HEK293T (cell line): ENCODE results near the gene LHB.
"Not testable (repeated sequence)": the region's sequence is repeated elsewhere in the genome, so short reads cannot be mapped to it uniquely, and the experiment has no call there.

Experiments
- FOXA1 ChIP-seq: fragments of 450-650 bp; IDR thresholded peaks from 2 replicates; pipeline ENCODE4 v1.6.1; 2016; ENCODE audit warnings: mild to moderate bottlenecking
- FOXK2 ChIP-seq: fragments of 450-650 bp; IDR thresholded peaks from 2 replicates; pipeline ENCODE4 v1.6.1; 2016; ENCODE audit warnings: mild to moderate bottlenecking
- HDGF ChIP-seq: fragments of 450-650 bp; IDR thresholded peaks from 2 replicates; pipeline ENCODE4 v1.6.1; 2017; ENCODE audit warnings: antibody characterized with exemption, borderline replicate concordance
- L3MBTL2 ChIP-seq: fragments of 450-650 bp; conservative IDR thresholded peaks from 2 replicates; pipeline ENCODE4 v1.6.1; 2016; ENCODE audit warnings: mild to moderate bottlenecking
- LEF1 ChIP-seq: fragments of 450-650 bp; IDR thresholded peaks from 2 replicates; pipeline ENCODE4 v1.6.1; 2017; ENCODE audit warnings: mild to moderate bottlenecking, borderline replicate concordance
- SP1 ChIP-seq: fragments of 450-650 bp; IDR thresholded peaks from 2 replicates; pipeline ENCODE4 v1.6.1; 2017
- SUZ12 ChIP-seq: fragments of 450-650 bp; IDR thresholded peaks from 2 replicates; pipeline ENCODE4 v1.6.1; 2016; ENCODE audit warnings: mild to moderate bottlenecking
- ZNF384 ChIP-seq: fragments of 450-650 bp; IDR thresholded peaks from 2 replicates; pipeline ENCODE4 v1.6.1; 2016
- TF ChIP-seq, protein P1 (sequence below): fragments of 450-650 bp; IDR thresholded peaks from 2 replicates; pipeline ENCODE4 v1.6.1; 2016

GRCh38 chr19:49024233-49024632, 7.3 kb upstream of the LHB start, which contains the start of gene CGB3:
- TF ChIP-seq LEF1, L3MBTL2, HDGF, SUZ12, ZNF384, SP1, FOXA1, FOXK2: not testable (repeated sequence)
- TF ChIP-seq, protein P1, sequence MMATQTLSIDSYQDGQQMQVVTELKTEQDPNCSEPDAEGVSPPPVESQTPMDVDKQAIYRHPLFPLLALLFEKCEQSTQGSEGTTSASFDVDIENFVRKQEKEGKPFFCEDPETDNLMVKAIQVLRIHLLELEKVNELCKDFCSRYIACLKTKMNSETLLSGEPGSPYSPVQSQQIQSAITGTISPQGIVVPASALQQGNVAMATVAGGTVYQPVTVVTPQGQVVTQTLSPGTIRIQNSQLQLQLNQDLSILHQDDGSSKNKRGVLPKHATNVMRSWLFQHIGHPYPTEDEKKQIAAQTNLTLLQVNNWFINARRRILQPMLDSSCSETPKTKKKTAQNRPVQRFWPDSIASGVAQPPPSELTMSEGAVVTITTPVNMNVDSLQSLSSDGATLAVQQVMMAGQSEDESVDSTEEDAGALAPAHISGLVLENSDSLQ = not testable (repeated sequence)
